HG02973 (cell line): ENCODE results near the gene SRRM1.
"Not testable (repeated sequence)": the region's sequence is repeated elsewhere in the genome, so short reads cannot be mapped to it uniquely, and the experiment has no call there.

Experiments
- ATAC-seq: cut with Tn5 transposase; IDR thresholded peaks from one replicate; pipeline ENCODE4 v1.9.1; 2021; ENCODE audit warnings: moderate library complexity; ENCODE audit not compliant: unreplicated experiment

The SRRM1 gene

DNA sequence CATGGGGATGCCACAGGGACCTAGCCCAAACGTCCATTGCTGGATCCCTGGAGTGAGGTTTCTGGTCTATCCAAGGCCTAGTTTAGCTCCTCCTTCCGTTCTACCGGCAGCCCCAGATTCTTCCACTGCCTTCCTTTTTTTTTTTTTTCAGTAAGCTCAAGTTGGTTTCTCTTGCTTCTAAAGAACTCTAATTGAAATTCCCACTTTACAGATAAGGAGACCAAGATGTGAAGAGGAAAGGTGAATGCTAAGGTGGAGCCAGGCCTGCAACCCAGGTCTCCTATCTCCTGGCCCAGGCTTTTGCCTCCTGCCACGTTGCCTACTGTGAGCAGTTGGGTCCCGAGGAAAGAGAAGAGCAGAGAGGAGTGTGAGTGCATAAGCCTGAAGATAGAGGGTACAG, 70.6 kb downstream of the SRRM1 start:
- no peak for ATAC-seq

DNA sequence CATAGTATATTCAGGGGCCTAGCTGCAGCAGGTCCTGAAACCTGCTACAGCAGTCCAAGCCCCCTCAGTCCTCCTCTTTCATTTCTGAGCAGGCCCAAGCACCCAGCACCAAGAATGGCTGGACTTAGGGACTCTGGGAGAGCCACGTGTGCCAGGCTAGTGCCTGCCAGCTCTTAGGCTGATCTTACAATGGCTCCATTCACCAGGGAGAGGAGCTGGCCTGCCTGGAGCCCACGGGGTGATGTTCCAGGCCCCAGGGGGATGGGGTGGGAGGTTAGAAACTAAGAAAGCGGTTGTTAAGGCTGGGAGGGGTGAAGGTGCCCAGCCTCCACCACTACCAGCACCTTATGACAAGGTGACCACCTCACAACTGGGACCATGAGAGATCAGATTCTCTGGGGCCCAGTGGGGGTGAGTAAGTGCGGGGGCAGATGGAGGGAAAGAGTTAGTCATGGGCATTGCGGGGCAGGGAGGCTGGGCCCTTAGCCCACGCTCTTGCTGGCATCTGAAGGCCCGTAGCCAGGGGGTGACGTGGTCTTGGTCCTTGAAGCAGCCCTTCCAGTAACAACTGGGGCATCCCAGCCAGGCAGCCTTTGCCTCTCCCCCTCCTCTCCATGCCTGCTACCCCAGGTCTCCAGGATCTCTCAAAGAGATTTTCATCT, 71.9 kb downstream of the SRRM1 start:
- ATAC-seq: no peak

DNA sequence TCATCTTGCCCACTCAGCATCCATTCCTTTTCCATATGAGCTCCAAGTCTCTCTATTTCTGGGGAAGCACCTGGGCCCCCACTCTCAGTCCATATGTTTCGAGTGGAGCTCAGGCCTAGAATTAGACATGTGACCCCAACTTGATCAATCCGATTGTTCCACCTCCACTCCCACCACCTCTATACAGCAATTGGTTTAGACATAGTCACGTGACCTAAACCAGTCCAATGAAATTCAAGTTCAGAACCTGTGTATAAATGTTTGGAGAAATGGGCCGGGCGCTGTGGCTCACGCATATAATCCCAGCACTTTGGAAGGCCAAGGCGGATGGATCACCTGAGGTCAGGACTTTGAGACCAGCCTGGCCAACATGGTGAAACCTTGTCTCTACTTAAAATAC, 72.6 kb downstream of the SRRM1 start:
- no peak for ATAC-seq

DNA sequence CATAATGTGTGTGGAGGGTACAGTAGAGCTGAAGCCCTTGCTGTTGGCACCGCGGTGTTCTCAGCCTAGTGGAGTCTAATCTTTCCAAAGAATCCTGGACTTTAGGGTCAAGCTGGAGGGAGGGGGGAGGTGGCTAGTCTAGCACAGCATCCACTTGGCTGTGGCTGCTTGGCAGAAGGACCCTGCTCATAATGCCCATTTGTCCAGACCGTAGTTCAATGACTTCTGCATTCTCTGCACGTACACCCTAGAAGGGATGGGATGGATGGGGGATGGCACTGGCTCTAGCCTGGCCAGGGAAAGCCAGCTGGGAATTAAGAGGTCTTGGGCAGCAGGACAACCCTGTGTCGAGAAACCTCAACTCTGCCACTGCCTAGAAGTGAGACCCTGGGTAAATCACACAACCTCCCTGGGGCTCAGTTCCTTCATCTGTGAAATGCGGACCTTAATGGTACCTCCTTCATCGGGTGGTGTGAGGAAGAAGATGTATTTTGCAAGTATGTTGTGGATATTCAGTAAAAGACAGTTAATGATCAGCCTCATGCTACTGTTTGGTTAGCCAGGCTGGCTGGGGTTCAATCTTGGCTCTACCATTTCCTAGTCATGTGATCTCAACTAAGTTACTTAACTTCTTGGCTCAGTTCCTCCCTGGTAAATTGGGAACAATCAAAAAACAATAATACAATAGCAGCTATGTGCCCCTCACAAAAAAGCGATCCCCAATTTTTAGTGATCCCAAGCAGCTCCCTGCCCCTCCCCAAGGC, 75.0 kb downstream of the SRRM1 start:
- no peak for ATAC-seq

DNA sequence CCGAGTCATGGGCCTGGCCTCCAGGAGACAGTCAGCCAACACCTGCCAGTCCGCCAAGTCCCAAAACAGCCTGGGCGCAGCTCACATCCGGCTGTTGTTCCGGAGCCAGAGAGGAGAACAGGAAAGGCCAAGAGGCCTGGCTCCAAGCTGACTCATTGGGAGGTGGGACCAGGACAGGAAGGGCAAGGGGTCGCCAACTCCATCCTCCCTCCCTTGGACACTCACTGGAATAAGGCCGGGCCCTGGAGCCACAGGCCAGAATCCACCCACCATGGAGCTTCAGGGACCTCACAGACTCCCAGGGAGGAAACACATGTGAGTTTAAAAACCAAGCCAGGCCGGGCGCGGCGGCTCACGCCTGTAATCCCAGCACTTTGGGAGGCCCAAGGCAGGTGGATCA, 77.0 kb downstream of the SRRM1 start:
- no peak for ATAC-seq

- no peak for ATAC-seq
These were observed 78.4 kb downstream of the SRRM1 start for GRCh38 chr1:24721533-24721932.

- not testable (repeated sequence) for ATAC-seq
These were observed 79.3 kb downstream of the SRRM1 start for GRCh38 chr1:24722073-24723035.
